SJCRH30 (cell line): ENCODE measurements around the gene SYNJ1. TPM values are rescaled to one million over a fixed set of nuclear protein-coding genes. Genes with fewer than 3 reads are reported as not detected.

Experiments used
- total RNA-seq: library from RNA; depleted of rRNA; stranded (reverse); fragments of >200 nt; shearing (Covaris generic); gene quantifications from 2 replicates; pipeline ENCODE4 v1.2.3, GENCODE V29; 2014; rRNA removed

The SYNJ1 gene
- total RNA-seq, 1 experiment from 2014 or later, result 9.7 TPM

Other genes starting within 250 kb of the SYNJ1 start
- gene TCP10L, start 142.5 kb downstream of the SYNJ1 start, total RNA-seq, result not detected in 2 replicates
- gene CFAP298, start 115.6 kb downstream of the SYNJ1 start, total RNA-seq, result 35.4 and 37.2 TPM in 2 replicates
- 67.5 and 81.7 TPM in 2 replicates for gene PAXBP1, start 43.7 kb upstream of the SYNJ1 start, total RNA-seq